ENCODE measurements around the gene FOXI2.

Gene FOXI2

GRCh38 chr10:127736915-127737562 is at the start of gene FOXI2:
FOXI2 (plus strand) TSS chr10:127737185; CDS start chr10:127737274, 89 bp downstream.
- no peak for DNase-seq

- DNase-seq = no peak
These were observed 49.4 kb upstream of the FOXI2 start for GRCh38 chr10:127687548-127687947.

- DNase-seq = no peak
These were observed 46.7 kb upstream of the FOXI2 start for GRCh38 chr10:127690176-127690835.

DNA sequence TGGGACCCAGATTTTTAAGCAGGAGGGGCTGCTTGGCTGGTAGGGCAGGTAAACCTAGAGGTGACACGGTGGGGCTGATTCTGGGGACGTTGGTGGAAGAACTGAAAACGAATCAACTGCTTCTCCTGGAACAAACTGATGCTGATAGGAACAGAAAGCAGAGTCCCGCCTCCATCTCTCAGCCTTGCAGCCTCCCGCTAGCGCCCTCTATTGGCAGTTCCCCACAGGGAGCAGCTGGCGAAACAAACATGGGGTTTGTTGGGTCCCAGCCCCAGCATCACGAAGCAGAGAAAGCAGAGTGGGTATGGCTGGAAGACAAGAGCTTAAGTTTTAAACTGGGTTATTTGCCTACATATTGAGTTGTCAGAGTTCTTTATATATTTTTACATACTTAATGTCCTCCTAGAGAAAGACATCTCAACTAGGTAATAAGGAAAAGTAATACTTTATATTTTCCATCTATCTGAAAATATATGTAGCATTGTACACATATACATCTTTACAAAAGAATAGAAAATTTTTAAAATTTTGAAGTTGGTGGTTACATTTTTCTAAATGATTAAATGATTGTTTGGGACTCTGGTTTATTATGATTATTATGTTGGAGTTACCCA is 42.3 kb upstream of the FOXI2 start:
- no peak for DNase-seq

- no peak for DNase-seq
These were observed 41.6 kb upstream of the FOXI2 start for GRCh38 chr10:127695431-127695830.

DNA sequence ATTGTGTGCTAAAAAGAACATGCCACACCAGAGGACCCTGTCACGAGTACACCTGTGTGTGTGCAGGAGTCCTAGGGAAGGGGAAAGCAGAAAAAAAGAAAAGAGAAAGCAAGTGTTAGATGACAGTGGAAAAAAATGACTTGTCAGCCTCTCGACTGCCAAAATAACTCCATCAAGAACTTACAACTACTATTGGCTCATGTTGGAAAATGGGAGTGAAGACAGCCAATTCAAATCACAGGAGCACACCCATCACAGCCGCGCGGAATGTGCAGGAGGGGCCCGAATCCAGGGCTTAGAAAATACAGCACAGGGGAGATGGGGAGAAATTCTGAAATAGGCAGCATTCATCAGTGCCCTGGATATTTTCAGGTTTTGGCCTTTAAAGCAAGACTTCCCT is 38.1 kb upstream of the FOXI2 start:
- no peak for DNase-seq

DNA sequence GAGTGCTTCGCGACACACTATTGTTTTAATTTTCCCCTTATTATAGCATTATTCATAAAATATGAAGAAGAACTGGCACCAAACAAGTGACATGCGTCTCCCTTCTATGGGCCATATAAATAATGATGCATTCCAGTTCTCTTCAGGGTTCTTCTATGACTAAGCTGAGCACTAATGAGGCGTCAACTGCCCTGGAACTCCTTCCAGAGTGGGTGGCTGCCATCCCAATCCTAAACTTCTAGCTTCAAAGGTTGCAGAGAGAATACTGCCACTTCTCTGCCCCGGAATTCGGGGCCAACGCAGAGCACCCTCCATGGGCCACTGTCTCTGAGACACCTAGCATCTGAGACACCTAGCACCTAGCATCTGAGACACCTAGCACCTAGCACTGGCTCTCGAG is 37.7 kb upstream of the FOXI2 start:
- no peak for DNase-seq

DNA sequence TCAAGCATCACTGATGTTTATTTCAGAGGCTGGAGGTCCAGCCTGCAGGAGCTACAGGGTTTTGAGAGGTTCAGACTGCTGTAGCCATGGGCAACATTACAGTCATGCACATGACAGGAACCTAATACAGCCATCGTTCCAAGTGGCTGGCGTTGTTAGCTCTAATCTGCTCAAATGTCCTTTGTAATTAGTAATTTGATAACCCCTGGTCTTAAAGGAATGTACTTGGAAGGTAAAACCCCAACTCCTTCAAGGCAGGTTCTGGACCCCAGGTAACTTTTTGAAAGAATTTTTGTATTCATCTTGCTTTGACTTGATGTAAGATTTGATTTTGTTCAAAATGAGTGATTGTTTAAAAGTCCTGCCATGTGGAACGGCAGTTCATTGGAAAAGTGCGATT is 34.7 kb upstream of the FOXI2 start:
- DNase-seq = no peak

- DNase-seq = no peak
These were observed 21.7 kb upstream of the FOXI2 start for GRCh38 chr10:127715249-127715648.

DNA sequence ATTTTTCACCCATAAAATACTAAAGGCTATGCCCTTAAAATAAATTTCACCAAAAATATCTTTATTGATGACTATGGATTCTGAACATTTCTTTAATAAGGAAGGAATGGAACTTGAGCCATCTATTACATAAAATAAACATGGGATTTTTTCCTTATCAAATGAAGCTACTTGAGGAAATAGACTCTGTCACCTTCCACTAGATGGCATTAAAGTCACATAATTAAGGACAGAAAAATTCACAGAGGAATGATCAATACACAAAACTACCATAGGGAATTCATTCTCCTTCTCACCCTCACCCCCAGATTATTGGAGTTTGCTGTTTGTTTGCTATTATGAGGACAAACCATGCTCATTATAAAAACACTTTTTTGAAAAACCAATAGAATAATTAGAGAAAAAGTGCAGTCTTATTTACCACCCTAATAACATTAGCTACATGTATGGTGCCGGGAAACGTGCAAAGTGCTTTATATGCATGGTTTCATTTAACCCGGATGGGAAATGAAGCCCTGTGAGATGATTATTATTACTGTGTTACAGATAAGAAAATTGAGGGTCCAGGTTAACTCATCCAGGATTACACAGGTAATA is 21.1 kb upstream of the FOXI2 start:
- peak; percentile 8 for DNase-seq

DNA sequence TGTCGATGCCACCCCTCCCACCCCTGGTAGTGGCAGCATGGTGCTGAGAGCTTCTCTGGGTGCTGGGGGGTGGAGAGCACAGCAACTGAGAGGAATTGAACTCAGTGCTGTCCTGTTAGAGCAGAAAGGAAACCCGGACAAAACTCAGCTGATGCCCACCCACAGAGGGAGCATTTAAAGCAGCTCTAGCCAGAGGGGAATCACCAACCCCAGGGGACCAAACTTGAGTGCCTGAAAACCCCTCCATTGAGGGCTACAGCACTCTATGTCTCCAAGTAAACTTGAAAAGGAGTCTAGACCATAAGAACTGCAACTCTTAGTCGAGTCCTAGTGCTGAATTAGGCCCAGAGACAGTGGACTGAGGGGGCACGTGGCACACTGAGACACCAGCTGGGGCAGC is 16.8 kb upstream of the FOXI2 start:
- no peak for DNase-seq

GRCh38 chr10:127720903-127721302 is 16.1 kb upstream of the FOXI2 start:
- DNase-seq = no peak

- no peak for DNase-seq
These were observed 2.2 kb upstream of the FOXI2 start for GRCh38 chr10:127734753-127735152.

DNA sequence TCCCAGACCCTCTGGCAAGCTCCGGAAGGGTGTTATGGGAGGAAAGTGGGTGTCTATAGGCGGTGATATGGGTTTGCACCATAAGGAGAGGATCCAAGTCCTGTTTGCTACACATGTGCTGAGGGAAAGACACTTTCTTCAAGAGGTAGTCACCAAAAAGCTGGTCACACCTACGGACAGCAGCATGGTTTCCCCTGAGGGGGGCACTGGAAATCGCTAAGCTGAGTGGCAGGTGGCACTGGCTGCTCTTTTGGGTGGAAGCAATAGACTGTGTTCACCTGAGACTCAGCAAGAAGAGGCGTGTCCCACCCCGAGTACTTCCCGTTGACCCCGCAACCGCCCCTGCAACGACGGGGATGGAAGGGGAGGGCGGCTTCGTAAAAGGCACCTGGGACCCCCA is 1.8 kb upstream of the FOXI2 start:
- no peak for DNase-seq

GRCh38 chr10:127735723-127736221 is 1.2 kb upstream of the FOXI2 start:
- DNase-seq = no peak

DNA sequence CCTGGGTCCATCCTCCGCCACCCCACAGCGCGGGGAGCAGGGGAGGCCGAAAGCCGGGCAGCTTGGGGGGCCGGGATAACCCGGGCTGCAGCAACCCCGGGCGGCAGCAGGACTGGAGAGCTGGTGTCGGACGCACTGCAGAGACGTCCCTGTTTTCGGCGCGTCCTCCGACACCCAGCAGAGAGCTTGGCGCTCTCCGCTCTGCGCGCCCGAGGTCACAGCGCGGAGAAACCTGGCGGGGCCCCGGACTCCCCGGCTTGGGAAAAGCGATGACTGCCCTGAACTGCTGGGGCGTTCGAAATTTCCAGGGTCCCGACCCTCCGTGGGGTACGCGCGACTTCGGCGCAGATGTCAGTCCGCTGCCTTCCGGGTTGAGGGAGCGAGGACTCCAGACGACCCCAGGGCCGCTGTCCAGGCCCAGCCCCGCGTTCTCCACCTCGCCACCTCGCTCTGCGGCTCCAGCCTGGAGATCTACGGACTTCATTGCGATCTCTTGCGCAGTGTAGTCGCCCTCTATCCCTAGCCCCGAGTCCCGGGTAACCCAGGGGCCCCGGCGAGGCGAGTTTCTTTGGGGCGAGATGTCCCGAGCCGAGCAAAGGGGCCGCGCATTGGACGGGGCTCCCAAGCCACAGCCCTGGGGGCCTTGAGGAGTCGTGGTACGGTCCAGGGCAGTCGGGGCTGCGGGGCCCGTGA is 617 bp upstream of the FOXI2 start:
- no peak for DNase-seq

DNA sequence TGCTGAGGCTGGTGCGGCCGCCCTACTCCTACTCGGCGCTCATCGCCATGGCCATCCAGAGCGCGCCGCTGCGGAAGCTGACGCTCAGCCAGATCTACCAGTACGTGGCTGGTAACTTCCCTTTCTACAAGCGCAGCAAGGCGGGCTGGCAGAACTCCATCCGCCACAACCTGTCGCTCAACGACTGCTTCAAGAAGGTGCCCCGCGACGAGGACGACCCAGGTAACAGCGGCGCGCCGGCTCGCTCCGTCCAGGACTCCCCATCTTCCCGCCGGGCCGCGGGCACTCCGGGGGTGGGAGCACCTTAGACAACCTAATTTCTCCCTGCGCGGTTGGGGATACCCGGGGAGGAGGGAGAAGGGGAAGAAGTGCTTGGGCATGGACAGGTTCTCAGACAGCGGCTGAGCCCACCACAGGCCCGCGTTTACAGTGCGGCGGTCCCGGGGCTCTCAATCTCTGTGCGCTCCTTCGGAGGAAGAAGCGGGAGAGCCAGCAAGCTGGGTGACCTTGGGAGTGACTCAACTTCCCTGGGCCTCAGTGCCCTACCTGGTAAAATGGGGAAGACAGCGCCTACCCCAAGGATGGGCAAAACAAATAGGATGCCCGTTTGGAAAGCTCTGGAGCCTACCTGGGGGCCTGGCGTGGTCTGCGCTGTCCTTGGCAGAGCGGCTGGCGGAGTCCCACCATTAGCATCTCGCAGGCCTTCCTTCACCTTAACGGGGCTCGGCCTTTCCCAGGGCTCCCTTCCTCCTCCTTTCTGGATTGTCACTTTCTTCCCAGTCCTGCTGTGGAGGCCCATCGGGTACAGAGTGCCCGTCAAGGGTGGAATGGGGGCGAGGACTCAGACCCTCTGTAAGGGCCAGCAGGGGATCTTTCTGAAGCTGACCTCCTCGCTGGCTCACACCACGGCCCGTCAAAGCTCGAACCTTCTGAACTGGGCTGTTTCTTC is 852 bp downstream of the FOXI2 start:
- no peak for DNase-seq

DNA sequence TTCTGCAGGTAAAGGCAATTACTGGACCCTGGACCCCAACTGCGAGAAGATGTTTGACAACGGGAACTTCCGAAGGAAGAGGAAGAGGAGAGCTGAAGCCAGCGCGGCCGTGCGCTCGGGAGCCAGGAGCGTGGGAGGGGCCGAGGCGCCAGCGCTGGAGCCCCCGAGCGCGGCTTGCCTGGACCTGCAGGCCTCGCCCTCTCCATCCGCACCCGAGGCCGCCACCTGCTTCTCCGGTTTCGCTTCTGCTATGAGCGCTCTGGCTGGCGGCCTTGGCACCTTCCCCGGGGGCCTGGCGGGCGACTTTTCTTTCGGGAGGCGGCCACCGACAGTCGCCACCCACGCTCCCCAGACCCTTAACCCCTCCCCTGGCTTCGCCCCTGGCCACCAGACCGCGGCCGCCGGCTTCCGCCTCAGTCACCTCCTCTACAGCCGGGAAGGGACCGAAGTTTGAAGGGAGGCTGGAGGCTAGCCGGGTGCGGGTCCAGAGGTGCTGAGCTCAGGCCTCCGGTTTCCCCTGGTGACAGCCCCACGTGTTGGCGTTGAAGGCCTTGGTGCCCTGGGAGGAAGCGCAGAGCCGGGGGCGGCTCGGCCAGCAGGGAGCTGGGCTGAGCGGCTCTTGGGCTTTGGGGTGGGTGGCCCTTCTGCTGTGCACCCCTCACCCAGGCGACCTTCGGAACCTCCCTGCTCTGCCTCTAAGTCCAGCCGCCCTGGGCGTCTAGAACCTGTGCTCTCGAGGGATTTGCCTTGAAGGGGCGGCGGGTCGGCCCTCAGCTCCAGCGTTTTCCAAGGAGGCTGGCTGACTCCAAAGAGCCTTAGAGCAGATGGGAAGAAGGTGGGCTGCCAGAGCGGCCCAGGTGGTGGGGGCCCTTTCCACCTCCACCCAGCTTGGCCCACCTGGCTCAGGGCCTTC is 1.8 kb downstream of the FOXI2 start:
- DNase-seq = no peak

- no peak for DNase-seq
These were observed 2.9 kb downstream of the FOXI2 start for GRCh38 chr10:127739908-127740307.

DNA sequence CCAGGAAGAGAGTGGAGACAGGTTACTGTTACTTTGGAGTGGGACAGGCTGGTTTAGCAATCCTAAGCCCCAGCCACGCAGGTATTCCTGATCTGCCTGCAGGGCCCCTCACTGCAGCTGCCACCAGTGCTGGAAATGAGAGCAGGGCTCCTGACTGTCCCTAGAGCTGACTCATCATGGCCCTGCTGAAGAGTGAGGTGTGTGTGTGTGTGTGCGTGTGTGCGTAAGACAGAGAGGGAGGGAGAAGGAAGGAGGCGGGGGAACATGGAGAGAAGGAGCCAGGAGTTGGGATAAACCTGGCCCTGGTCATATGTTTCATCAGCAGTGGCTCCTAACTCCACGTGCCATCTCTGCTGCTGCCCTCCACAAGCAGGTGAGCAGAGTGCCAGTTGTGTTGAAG is 3.6 kb downstream of the FOXI2 start:
- DNase-seq = no peak

GRCh38 chr10:127743205-127743604 is 6.2 kb downstream of the FOXI2 start:
- no peak for DNase-seq
